ENCODE data around the gene AFF3. TPM values are rescaled to one million over a fixed set of nuclear protein-coding genes. Genes with fewer than 3 reads are reported as not detected.

AFF3 gene
- total RNA-seq, 4 donors from 2014 or later: 5.3 to 216 (median 12.5) TPM

DNA sequence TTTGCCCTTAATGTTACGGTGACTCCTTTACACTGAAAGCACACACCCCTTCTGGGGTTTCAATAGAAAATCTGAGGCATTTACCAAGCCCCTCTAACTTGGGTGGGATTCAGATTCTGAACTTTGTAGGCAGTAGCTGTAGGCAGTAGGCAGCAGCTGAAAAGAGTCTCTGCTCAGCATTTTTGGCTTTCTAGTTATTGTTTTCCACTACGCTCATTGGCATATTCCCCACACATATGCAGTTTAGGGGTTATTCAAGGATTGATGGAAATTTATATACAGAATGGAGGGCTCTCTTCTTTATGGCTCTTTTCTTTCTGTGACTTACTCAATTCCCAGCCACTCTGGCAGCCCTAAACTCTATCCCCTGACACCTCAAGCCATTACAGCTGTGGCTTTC is 419.9 kb downstream of the AFF3 start:
- DNase-seq: no peak
- no peak overlapping the region for H3K27ac ChIP-seq
- H3K4me1 ChIP-seq: peaks cover 0 to 6% (median 0%) of the 10 kb centered on the region in 4 donors
- no peak overlapping the region for H3K4me3 ChIP-seq
- no peaks in the 10 kb centered on the region for H3K9me3 ChIP-seq
- TF ChIP-seq POLR2A (IDR thresholded peaks at IDR 0.05) (no peak), CTCF (IDR thresholded peaks at IDR 0.05) (no peak)
- no peaks in the 10 kb centered on the region for H3K36me3 ChIP-seq
- H3K27me3 ChIP-seq: no peaks in the 10 kb centered on the region

GRCh38 chr2:99719102-99719501 is 423.3 kb downstream of the AFF3 start:
- H3K27me3 ChIP-seq: no peaks in the 10 kb centered on the region
- H3K4me1 ChIP-seq: no peaks in the 10 kb centered on the region
- DNase-seq: no peak
- TF ChIP-seq POLR2A (IDR thresholded peaks at IDR 0.05): no peak
- no peak for TF ChIP-seq CTCF (IDR thresholded peaks at IDR 0.05)
- H3K27ac ChIP-seq: no peak overlapping the region
- no peaks in the 10 kb centered on the region for H3K36me3 ChIP-seq
- no peaks in the 10 kb centered on the region for H3K9me3 ChIP-seq
- no peak overlapping the region for H3K4me3 ChIP-seq

DNA sequence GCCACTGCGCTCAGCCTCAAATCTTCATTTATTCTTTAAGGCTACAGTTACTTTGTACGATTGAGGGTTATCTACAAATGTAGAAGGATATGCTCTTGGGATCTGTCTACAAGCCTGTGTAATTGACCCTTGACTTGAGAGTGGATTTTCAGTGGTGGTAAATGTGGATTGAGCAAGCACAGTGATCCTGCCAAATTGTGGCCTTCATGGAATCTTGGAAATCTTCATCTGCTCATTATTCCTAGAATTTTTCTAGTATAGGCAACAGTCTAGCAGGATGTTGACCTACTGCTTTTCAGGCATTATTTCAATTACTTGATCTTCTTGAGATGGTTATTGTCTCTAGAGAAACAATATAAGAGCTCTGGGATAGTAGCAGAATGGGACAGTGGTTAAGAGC is 426.4 kb downstream of the AFF3 start:
- Histone ChIP-seq H3K27me3 (no peaks in the 10 kb centered on the region), H3K4me1 (no peaks in the 10 kb centered on the region), H3K4me3 (no peak overlapping the region), H3K36me3 (no peaks in the 10 kb centered on the region), H3K27ac (no peak overlapping the region), H3K9me3 (no peaks in the 10 kb centered on the region)
- DNase-seq: no peak
- no peak for TF ChIP-seq POLR2A (IDR thresholded peaks at IDR 0.05)
- TF ChIP-seq CTCF (IDR thresholded peaks at IDR 0.05): no peak

DNA sequence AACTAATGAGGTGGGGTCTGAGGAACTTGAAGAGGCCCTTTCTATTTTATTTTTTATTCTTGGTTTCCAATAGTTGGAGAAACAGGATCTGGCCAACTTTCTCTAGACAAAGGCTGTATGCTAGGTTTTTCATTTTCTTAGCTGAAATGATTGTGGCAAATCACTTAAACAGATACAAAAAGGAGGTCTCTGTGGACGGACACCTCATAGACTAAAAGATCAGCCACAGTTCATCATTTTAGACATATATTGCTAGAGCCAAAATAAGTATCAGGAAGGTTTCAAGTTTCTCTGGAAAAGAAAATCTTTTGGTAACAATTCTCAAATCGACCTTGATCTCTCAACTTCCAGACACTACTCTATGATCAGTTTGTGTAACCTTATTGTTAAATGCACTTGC is 428.0 kb downstream of the AFF3 start:
- Histone ChIP-seq H3K27me3 (no peaks in the 10 kb centered on the region), H3K4me1 (no peaks in the 10 kb centered on the region), H3K9me3 (no peaks in the 10 kb centered on the region), H3K27ac (no peak overlapping the region), H3K4me3 (no peak overlapping the region), H3K36me3 (no peaks in the 10 kb centered on the region)
- TF ChIP-seq CTCF (IDR thresholded peaks at IDR 0.05) (no peak), POLR2A (IDR thresholded peaks at IDR 0.05) (no peak)
- no peak for DNase-seq

- no peak for TF ChIP-seq CTCF (IDR thresholded peaks at IDR 0.05)
- no peak for TF ChIP-seq POLR2A (IDR thresholded peaks at IDR 0.05)
- peaks cover 0 to 5% (median 0%) of the 10 kb centered on the region in 4 donors for H3K4me1 ChIP-seq
- no peak for DNase-seq
- H3K9me3 ChIP-seq: no peaks in the 10 kb centered on the region
- no peak overlapping the region for H3K4me3 ChIP-seq
- no peaks in the 10 kb centered on the region for H3K36me3 ChIP-seq
- no peak overlapping the region for H3K27ac ChIP-seq
- no peaks in the 10 kb centered on the region for H3K27me3 ChIP-seq
Measured at GRCh38 chr2:99711144-99711543, 431.2 kb downstream of the AFF3 start.

DNA sequence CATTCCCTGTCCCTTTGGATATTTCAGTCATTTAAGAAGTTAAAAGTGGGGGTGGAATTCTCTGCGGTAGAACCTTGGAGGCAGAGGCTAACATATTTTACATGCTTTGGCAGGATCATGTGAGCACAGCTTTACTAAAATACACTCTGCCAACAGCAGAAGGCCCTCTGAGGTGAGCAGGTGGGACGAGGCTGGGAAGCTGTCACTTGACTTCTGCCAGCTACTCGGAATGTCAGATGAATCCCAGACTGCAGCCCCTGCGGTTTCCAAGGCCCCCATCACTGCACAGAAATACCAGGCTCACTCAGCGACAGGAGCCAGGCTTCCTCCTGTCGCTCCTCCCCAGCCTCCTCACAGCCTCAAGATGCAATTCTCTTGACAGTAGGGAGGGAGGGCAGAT is 431.7 kb downstream of the AFF3 start:
- H3K36me3 ChIP-seq: no peaks in the 10 kb centered on the region
- H3K4me3 ChIP-seq: no peak overlapping the region
- no peak overlapping the region for H3K27ac ChIP-seq
- DNase-seq: no peak
- H3K4me1 ChIP-seq: peaks cover 0 to 5% (median 0%) of the 10 kb centered on the region in 4 donors
- TF ChIP-seq POLR2A (IDR thresholded peaks at IDR 0.05): no peak
- TF ChIP-seq CTCF (IDR thresholded peaks at IDR 0.05): no peak
- no peaks in the 10 kb centered on the region for H3K27me3 ChIP-seq
- no peaks in the 10 kb centered on the region for H3K9me3 ChIP-seq
